Right lobe of liver (tissue), 4 donors: ENCODE data around the gene MCCC1.

Experiments used
- CTCF ChIP-seq, 4 donors: fragments of 200-600 bp in 3 of 4; fragments of 450-650 bp in 1 of 4; IDR thresholded peaks; one replicate each; pipeline versions ENCODE4 v1.5.1 to v1.8.0; 2016 to 2022; ENCODE audit warnings: antibody characterized with exemption in 4 of 4, mild to moderate bottlenecking in 2 of 4
- POLR2A ChIP-seq: fragments of 450-650 bp; IDR thresholded peaks from one replicate; pipeline ENCODE4 v1.6.1; 2017; ENCODE audit warnings: antibody characterized with exemption, mild to moderate bottlenecking
- donor health status: DM: no; HTN: no; CAD: no.
- donor health status: DM: no; HTN: no; CAD: no.
- donor health status: DM: no; HTN: yes; CAD: no.

GRCh38 chr3:183013074-183013473 lies 86.2 kb downstream of the MCCC1 start:
- TF ChIP-seq CTCF (IDR thresholded peaks at IDR 0.05) (no peak), POLR2A (no peak)
